ENCODE results near the gene REN.
A peak's percentile ranks its signal among the peaks of the same experiment; 100 is the strongest.

DNA sequence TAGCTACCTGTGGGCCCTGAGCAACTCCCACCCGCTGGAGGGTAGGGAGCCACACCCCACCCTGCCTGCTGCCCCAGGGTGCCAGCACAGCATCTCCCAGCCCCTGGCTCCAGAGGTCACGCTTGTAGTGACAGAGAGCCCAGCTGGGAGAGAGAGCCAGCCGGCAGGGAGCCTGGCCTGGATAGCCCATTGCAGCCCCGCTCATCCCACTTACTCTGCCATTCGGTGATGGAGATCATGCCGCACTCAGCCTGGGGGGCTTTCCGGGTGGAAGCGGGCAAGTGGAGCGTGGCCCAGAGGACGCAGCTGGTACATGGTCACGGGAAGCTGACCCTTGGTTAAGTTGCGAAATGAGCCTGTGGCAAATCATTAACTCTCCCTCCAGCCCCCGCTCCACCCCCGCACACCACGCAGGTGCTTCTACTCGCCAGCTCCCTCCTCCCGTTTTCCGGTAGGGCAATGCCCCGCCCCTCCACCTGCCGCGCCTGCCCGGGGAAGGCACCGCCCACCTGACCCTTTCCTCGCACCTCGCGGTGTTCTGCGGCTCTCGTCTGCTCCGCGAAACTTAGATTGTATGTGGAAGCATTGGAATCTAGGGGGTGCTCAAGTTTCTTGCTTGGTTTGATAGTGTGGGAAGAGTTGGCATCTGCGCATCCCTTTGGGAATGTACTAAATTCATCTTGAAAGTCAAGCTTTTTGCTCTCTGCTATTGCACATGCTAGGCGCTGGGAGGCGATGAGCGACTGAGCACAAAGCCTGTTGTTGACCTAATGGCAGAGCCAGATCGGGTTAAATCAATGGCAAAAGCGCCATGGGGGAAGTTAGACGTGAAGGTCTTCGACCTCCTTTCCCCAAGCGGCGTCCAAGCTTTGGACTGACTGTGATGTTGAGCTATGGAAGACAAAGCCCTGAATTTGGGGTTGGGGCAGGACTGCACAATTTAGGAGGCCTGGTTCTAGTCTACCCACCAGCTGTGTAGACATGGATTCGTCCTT, 47.8 kb upstream of the REN start, which contains the start of gene GOLT1A:
- no peak for TF ChIP-seq POLR2A (IDR thresholded peaks at IDR 0.05)
- TF ChIP-seq, protein P1, sequence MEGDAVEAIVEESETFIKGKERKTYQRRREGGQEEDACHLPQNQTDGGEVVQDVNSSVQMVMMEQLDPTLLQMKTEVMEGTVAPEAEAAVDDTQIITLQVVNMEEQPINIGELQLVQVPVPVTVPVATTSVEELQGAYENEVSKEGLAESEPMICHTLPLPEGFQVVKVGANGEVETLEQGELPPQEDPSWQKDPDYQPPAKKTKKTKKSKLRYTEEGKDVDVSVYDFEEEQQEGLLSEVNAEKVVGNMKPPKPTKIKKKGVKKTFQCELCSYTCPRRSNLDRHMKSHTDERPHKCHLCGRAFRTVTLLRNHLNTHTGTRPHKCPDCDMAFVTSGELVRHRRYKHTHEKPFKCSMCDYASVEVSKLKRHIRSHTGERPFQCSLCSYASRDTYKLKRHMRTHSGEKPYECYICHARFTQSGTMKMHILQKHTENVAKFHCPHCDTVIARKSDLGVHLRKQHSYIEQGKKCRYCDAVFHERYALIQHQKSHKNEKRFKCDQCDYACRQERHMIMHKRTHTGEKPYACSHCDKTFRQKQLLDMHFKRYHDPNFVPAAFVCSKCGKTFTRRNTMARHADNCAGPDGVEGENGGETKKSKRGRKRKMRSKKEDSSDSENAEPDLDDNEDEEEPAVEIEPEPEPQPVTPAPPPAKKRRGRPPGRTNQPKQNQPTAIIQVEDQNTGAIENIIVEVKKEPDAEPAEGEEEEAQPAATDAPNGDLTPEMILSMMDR (IDR thresholded peaks at IDR 0.05), result peak; percentile 53 to 86 (median 80)

All from breast epithelium (tissue), 3 donors.